ENCODE results near the gene LIPI. TPM values are rescaled to one million over a fixed set of nuclear protein-coding genes. Genes with fewer than 3 reads are reported as not detected.
A peak's percentile ranks its signal among the peaks of the same experiment; 100 is the strongest.
"Not testable (repeated sequence)": the region's sequence is repeated elsewhere in the genome, so short reads cannot be mapped to it uniquely, and the experiment has no call there.

Gene LIPI
- total RNA-seq, 1 experiment from 2014 or later, result not detected

DNA sequence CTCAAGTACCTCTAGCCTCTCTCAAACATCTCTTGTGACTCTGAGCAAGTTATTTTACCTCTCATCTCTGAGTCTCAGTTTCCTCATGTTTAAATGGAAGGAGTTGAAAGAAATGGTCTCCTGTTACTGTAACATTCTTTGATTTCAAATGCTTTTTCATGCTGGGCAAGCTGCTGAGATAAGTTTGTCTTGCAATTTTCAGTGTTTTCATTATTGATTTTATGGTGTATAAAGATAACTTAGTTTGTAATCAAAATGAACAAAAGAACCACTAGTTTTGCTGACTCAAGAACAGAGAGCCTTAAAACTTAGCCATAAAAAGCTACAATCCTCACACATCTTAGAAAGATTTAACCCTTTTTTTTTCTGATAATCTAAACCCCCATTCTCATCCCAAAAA is 4.5 kb downstream of the LIPI start:
- no peaks in the 10 kb centered on the region for H3K4me1 ChIP-seq (ENCODE audit: low read length)
- no peak overlapping the region for H3K27ac ChIP-seq (ENCODE audit: low read length)
- no peak overlapping the region for H3K9ac ChIP-seq (ENCODE audit: low read length)
- DNase-seq, result no peak
- no peaks in the 10 kb centered on the region for H3K79me2 ChIP-seq (ENCODE audit: low read length)
- no peak overlapping the region for H3K4me3 ChIP-seq (ENCODE audit: low read length)
- H3K9me3 ChIP-seq (ENCODE audit: low read length), result no peaks in the 10 kb centered on the region
- no peaks in the 10 kb centered on the region for H3K9me2 ChIP-seq (replicated peaks; ENCODE audit: insufficient read depth, low read length)
- no peak overlapping the region for H2AFZ ChIP-seq (ENCODE audit: low read length)
- H3K36me3 ChIP-seq (ENCODE audit: insufficient read depth, low read length), result no peaks in the 10 kb centered on the region
- H4K20me1 ChIP-seq (ENCODE audit: insufficient read depth, low read depth, low read length), result no peaks in the 10 kb centered on the region
- H3K4me2 ChIP-seq (ENCODE audit: low read depth, low read length, poor library complexity, severe bottlenecking), result no peak overlapping the region
- H3K27me3 ChIP-seq (ENCODE audit: low read length), result no peaks in the 10 kb centered on the region

DNA sequence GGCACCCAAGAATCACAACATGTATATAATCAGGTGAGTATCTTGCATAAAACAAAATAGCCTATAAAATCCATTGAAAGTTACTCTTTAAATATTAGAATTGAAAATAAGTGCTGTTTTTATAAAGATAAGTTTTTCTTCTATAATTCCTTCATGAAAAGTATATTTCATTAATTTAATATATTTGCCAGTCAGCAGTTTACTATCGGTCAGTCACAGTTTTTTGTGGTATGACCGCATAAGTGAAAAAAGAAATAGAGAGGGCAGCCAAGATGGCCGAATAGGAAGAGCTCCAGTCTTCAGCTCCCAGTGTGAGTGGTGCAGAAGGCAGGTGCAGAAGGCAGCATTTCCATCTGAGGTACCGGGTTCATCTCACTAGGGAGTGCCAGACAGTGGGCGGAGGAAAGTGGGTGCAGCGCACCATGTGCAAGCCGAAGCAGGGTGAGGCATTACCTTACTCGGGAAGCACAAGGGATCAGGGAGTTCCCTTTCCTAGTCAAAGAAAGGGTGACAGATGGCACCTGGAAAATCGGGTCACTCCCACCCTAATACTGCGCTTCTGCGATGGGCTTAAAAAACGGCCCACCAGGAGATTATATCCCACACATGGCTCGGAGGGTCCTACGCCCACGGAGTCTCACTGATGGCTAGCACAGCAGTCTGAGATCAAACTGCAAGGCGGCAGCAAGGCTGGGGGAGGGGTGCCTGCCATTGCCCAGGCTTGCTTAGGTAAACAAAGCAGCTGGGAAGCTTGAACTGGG is 44.1 kb downstream of the LIPI start:
- H3K4me3 ChIP-seq (ENCODE audit: low read length); DNase-seq; H2AFZ ChIP-seq (ENCODE audit: low read length): not testable (repeated sequence)

DNA sequence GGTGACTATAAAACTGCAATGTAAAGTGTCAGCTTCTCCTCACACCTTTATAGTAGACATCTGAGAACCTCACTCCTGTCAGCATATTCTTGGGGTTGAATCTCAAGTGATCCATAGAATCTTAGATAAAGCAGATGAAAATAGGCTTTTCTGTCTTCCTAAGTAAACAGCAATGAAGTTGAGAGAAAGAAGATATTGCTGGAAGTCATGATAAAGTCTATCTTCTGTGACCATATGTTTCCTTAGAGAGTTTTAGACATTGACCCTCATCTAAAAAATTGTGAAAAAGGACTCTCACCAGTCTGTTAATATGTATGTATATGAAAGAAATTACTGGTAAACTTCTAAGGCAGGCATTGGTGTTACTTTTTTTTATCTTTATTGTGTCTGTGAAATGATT is 66.8 kb downstream of the LIPI start:
- Histone ChIP-seq H3K9me2 (replicated peaks; ENCODE audit: insufficient read depth, low read length) (no peaks in the 10 kb centered on the region), H2AFZ (ENCODE audit: low read length) (no peak overlapping the region), H3K4me3 (ENCODE audit: low read length) (no peak overlapping the region), H3K9ac (ENCODE audit: low read length) (no peak overlapping the region), H3K9me3 (ENCODE audit: low read length) (no peaks in the 10 kb centered on the region), H3K4me1 (ENCODE audit: low read length) (no peaks in the 10 kb centered on the region), H4K20me1 (ENCODE audit: insufficient read depth, low read depth, low read length) (no peaks in the 10 kb centered on the region), H3K36me3 (ENCODE audit: insufficient read depth, low read length) (no peaks in the 10 kb centered on the region), H3K79me2 (ENCODE audit: low read length) (no peaks in the 10 kb centered on the region), H3K27me3 (ENCODE audit: low read length) (no peaks in the 10 kb centered on the region), H3K4me2 (ENCODE audit: low read depth, low read length, poor library complexity, severe bottlenecking) (no peak overlapping the region), H3K27ac (ENCODE audit: low read length) (no peak overlapping the region)
- DNase-seq, result no peak

More for the DNA sequence above, 44.1 kb downstream of the LIPI start:
- not testable (repeated sequence) for H3K27ac ChIP-seq (ENCODE audit: low read length); H3K9me3 ChIP-seq (ENCODE audit: low read length); H3K79me2 ChIP-seq (ENCODE audit: low read length); H3K4me1 ChIP-seq (ENCODE audit: low read length); H3K9ac ChIP-seq (ENCODE audit: low read length); H3K9me2 ChIP-seq (replicated peaks; ENCODE audit: insufficient read depth, low read length); H3K4me2 ChIP-seq (ENCODE audit: low read depth, low read length, poor library complexity, severe bottlenecking); H3K27me3 ChIP-seq (ENCODE audit: low read length); H4K20me1 ChIP-seq (ENCODE audit: insufficient read depth, low read depth, low read length); H3K36me3 ChIP-seq (ENCODE audit: insufficient read depth, low read length)

DNA sequence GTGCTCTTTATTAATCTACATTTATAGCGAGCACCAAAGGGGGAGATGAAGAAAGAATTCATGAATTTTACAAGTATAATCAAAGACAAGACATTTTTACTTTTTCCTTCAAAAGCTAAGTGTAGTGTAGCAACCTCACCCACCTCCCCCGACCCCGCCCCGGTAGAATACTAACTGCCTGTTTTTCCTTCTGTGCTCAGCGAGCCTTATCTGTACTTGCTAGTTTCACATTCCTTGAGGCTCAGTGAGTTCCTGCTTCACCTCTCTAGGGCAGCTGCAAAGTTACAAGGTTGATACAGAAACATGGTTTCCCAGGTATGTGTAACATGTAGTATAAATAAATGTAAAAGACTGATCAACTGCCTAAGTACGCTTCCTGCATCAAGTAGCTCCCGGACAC is 86.5 kb downstream of the LIPI start:
- Histone ChIP-seq H2AFZ (ENCODE audit: low read length) (no peak overlapping the region), H3K36me3 (ENCODE audit: insufficient read depth, low read length) (peaks cover 9% of the 10 kb centered on the region), H3K27ac (ENCODE audit: low read length) (no peak overlapping the region), H3K9me2 (replicated peaks; ENCODE audit: insufficient read depth, low read length) (no peaks in the 10 kb centered on the region), H3K79me2 (ENCODE audit: low read length) (no peaks in the 10 kb centered on the region), H3K4me1 (ENCODE audit: low read length) (no peaks in the 10 kb centered on the region), H3K9ac (ENCODE audit: low read length) (no peak overlapping the region), H3K4me2 (ENCODE audit: low read depth, low read length, poor library complexity, severe bottlenecking) (no peak overlapping the region), H3K9me3 (ENCODE audit: low read length) (peaks cover 28% of the 10 kb centered on the region), H3K27me3 (ENCODE audit: low read length) (no peaks in the 10 kb centered on the region), H3K4me3 (ENCODE audit: low read length) (no peak overlapping the region), H4K20me1 (ENCODE audit: insufficient read depth, low read depth, low read length) (no peaks in the 10 kb centered on the region)
- DNase-seq, result no peak

DNA sequence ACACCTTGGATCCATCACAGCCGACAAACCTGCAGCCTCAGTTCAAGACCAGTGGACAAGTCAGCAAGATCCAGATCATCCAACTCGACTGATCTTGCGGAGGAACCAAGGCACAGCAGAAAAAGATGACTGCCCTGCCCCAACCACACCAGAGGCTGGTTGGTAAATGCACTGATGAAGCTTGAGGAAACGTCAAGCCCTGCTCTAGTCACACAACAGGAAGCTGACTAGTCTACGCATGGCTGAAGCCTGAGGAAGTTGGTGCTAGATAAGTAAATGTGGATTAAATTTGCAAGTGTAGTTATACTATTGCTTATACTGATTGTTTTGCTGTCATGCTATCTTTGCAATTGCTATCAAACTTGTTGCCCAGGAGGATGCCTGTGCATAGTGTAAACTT is 89.0 kb downstream of the LIPI start:
- no peak for DNase-seq
- Histone ChIP-seq H3K4me3 (ENCODE audit: low read length) (no peak overlapping the region), H3K9me2 (replicated peaks; ENCODE audit: insufficient read depth, low read length) (no peaks in the 10 kb centered on the region), H3K27me3 (ENCODE audit: low read length) (no peaks in the 10 kb centered on the region), H3K4me2 (ENCODE audit: low read depth, low read length, poor library complexity, severe bottlenecking) (no peak overlapping the region), H3K9me3 (ENCODE audit: low read length) (peaks cover 18% of the 10 kb centered on the region), H3K4me1 (ENCODE audit: low read length) (no peaks in the 10 kb centered on the region), H3K27ac (ENCODE audit: low read length) (no peak overlapping the region), H4K20me1 (ENCODE audit: insufficient read depth, low read depth, low read length) (no peaks in the 10 kb centered on the region), H3K79me2 (ENCODE audit: low read length) (no peaks in the 10 kb centered on the region), H3K9ac (ENCODE audit: low read length) (no peak overlapping the region), H2AFZ (ENCODE audit: low read length) (no peak overlapping the region), H3K36me3 (ENCODE audit: insufficient read depth, low read length) (peaks cover 9% of the 10 kb centered on the region)

DNA sequence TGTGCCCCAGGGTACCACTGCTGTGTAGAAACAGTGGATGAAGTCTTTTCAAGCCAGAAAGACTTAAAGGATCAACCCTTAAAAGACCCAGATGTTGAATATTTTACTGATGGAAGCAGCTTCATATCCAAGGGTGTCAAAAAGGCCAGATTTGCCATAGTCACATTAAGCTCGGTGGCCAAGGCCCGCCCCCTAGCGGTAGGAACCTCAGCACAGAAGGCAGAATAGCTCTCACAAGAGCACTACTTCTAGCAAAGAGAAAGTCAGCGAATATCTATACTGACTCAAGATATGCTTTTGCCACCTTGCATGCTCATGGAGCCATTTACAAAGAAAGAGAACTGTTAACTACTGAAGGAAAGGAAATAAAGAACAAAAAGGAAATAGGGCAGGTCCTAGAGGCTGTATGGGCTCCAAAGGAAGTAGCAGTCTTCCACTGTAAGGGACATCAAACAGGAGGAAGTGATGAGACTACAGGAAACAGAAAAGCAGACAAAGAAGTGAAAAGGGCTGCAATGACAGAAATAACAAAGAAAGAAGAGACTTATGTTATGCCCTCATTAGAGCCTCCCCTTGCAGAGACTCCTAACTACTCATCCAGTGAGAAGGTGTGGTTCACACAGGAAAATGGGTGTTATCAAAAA is 90.5 kb downstream of the LIPI start:
- Histone ChIP-seq H3K36me3 (ENCODE audit: insufficient read depth, low read length) (peaks cover 9% of the 10 kb centered on the region), H3K4me3 (ENCODE audit: low read length) (no peak overlapping the region), H3K27ac (ENCODE audit: low read length) (no peak overlapping the region), H3K9me2 (replicated peaks; ENCODE audit: insufficient read depth, low read length) (no peaks in the 10 kb centered on the region), H3K9me3 (ENCODE audit: low read length) (peaks cover 18% of the 10 kb centered on the region), H2AFZ (ENCODE audit: low read length) (no peak overlapping the region), H3K79me2 (ENCODE audit: low read length) (no peaks in the 10 kb centered on the region), H3K27me3 (ENCODE audit: low read length) (no peaks in the 10 kb centered on the region), H3K4me1 (ENCODE audit: low read length) (no peaks in the 10 kb centered on the region), H3K9ac (ENCODE audit: low read length) (no peak overlapping the region), H4K20me1 (ENCODE audit: insufficient read depth, low read depth, low read length) (no peaks in the 10 kb centered on the region), H3K4me2 (ENCODE audit: low read depth, low read length, poor library complexity, severe bottlenecking) (no peak overlapping the region)
- DNase-seq, result peak; percentile 74

DNA sequence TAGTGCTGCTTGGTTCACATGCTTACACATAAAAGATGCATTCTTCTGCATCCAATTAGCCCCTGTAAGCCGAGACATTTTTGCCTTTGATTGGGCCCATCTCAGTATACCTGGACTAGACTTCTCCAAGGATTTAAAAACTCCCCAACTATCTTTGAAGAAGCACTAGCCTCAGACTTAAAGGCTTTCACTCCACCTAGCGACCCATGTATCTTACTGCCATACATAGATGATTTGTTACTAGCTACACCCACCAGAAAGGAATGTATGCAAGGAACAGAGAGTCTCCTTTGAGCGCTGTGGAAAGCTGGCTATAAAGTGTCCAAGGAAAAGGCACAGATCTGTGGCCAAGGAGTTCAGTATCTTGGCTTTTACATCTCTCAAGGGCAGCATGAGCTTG is 91.7 kb downstream of the LIPI start:
- DNase-seq, result no peak
- H3K4me3 ChIP-seq (ENCODE audit: low read length), result no peak overlapping the region
- no peak overlapping the region for H3K4me2 ChIP-seq (ENCODE audit: low read depth, low read length, poor library complexity, severe bottlenecking)
- H3K4me1 ChIP-seq (ENCODE audit: low read length), result no peaks in the 10 kb centered on the region
- no peaks in the 10 kb centered on the region for H3K27me3 ChIP-seq (ENCODE audit: low read length)
- no peaks in the 10 kb centered on the region for H4K20me1 ChIP-seq (ENCODE audit: insufficient read depth, low read depth, low read length)
- H3K9ac ChIP-seq (ENCODE audit: low read length), result no peak overlapping the region
- H3K9me3 ChIP-seq (ENCODE audit: low read length), result peaks cover 18% of the 10 kb centered on the region
- H3K9me2 ChIP-seq (replicated peaks; ENCODE audit: insufficient read depth, low read length), result no peaks in the 10 kb centered on the region
- H3K27ac ChIP-seq (ENCODE audit: low read length), result no peak overlapping the region
- no peaks in the 10 kb centered on the region for H3K79me2 ChIP-seq (ENCODE audit: low read length)
- H3K36me3 ChIP-seq (ENCODE audit: insufficient read depth, low read length), result peaks cover 9% of the 10 kb centered on the region
- no peak overlapping the region for H2AFZ ChIP-seq (ENCODE audit: low read length)

DNA sequence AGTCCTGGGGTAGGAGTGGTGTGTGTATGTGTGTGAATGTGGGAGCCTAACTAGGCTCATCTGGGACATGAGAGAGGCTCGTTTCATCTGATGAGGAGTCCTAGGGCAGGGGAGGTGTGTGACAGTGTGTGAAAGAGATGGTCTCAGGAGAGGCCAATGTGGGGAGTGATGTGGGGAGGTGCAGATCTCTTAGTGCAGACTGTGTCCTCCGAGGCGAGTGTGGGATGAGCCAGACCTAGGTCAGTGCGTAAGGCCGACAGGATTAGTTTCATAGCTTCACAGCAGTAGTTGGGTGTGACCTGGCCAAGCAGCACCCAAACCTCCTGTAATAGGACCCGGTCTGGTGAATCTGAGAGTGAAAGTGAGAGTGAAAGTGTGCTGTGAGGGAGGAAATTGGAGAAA is 94.7 kb downstream of the LIPI start:
- Histone ChIP-seq H3K9me2 (replicated peaks; ENCODE audit: insufficient read depth, low read length) (no peaks in the 10 kb centered on the region), H2AFZ (ENCODE audit: low read length) (no peak overlapping the region), H3K27me3 (ENCODE audit: low read length) (no peaks in the 10 kb centered on the region), H3K9me3 (ENCODE audit: low read length) (peaks cover 3% of the 10 kb centered on the region; the same call in 1 of the 2 replicates), H3K27ac (ENCODE audit: low read length) (no peak overlapping the region), H3K4me3 (ENCODE audit: low read length) (no peak overlapping the region), H3K9ac (ENCODE audit: low read length) (no peak overlapping the region), H3K36me3 (ENCODE audit: insufficient read depth, low read length) (peaks cover 14% of the 10 kb centered on the region), H3K79me2 (ENCODE audit: low read length) (peaks cover 3% of the 10 kb centered on the region; the same call in 1 of the 2 replicates), H3K4me2 (ENCODE audit: low read depth, low read length, poor library complexity, severe bottlenecking) (no peak overlapping the region), H3K4me1 (ENCODE audit: low read length) (no peaks in the 10 kb centered on the region), H4K20me1 (ENCODE audit: insufficient read depth, low read depth, low read length) (no peaks in the 10 kb centered on the region)
- DNase-seq, result no peak
